Right cardiac atrium (tissue), 5 donors: ENCODE data around the gene TRIM66. TPM values are rescaled to one million over a fixed set of nuclear protein-coding genes. Genes with fewer than 3 reads are reported as not detected.

ENCODE experiments used
- ATAC-seq, 2 donors: fragments of 200-7000 bp; cut with Tn5 transposase; one replicate each; pipeline versions ENCODE4 v1.8.0 to v1.9.1; 2020; ENCODE audit warnings: moderate library complexity in 2 of 2, mild to moderate bottlenecking in 1 of 2
- DNase-seq, 3 donors: peaks; one replicate each; pipeline ENCODE4 v3.0.0-alpha.2; 2020
- H3K27ac ChIP-seq: one replicate; pipeline ENCODE4 v1.5.1; 2013; ENCODE audit warnings: mild to moderate bottlenecking, low read length, control low read depth, moderate library complexity
- H3K27me3 ChIP-seq: one replicate; pipeline ENCODE4 v1.6.1; 2013; ENCODE audit not compliant: control insufficient read depth, insufficient read depth
- H3K4me1 ChIP-seq: one replicate; pipeline ENCODE4 v1.6.1; 2013; ENCODE audit warnings: low read length; ENCODE audit not compliant: control insufficient read depth, insufficient read depth
- H3K4me3 ChIP-seq: one replicate; pipeline ENCODE4 v1.5.1; 2013; ENCODE audit warnings: low read length, control low read depth
- H3K9me3 ChIP-seq: one replicate; pipeline ENCODE4 v1.6.1; 2013; ENCODE audit warnings: low read length; ENCODE audit not compliant: control insufficient read depth
- WGBS: extraction: QIAGEN DNeasy Blood & Tissue Kit; methylation state at CpG from one replicate; pipeline ENCODE4 v1.1.7; 2013; 5-methylcytosine and 5-hydroxymethylcytosine counted together
- intact Hi-C, 4 donors: fragments of 100-400 bp; cut with DNase I; formaldehyde crosslinking; loops; one replicate each; pipeline versions ENCODE4 v1.11.0 to v1.14.0; 2022 to 2023
- polyA plus RNA-seq: library from polyadenylated mRNA; stranded (reverse); fragments of 200-250 nt; gene quantifications from one replicate; pipeline ENCODE4 v1.2.3, GENCODE V29; 2013
- total RNA-seq, 4 donors: library from RNA; stranded (reverse); fragmentation: NEBNext Ultra II Directional; extraction: Animal tissue kit (Norgen Biotek cat#: 25700); gene quantifications; one replicate each; pipeline ENCODE4 v1.2.1, GENCODE V29; 2021
- donor health status: healthy with polysubstance abuse.
- donor health status: DM: no; HTN: yes; CAD: no.
- donor health status: DM: no; HTN: no; CAD: no.
- donor health status: DM: no; HTN: yes; CAD: no; lungs with severe emphysema.
- donor health status: DM: yes; HTN: yes; CAD: no.

Gene TRIM66
- total and polyA plus RNA-seq, 5 donors = 1.6 to 3.6 (median 2.5) TPM

GRCh38 chr11:8654503-8654902 is 28.0 kb downstream of the TRIM66 start:
- intact Hi-C loops = no loop called here
- Histone ChIP-seq H3K4me1 (no peaks in the 10 kb centered on the region), H3K4me3 (no peak overlapping the region), H3K27ac (no peak overlapping the region), H3K27me3 (no peaks in the 10 kb centered on the region), H3K9me3 (no peaks in the 10 kb centered on the region)
- DNase-seq = no peak
- WGBS = 82% methylated on average over 4 of the region's 4 CpGs
- no peak for ATAC-seq

DNA sequence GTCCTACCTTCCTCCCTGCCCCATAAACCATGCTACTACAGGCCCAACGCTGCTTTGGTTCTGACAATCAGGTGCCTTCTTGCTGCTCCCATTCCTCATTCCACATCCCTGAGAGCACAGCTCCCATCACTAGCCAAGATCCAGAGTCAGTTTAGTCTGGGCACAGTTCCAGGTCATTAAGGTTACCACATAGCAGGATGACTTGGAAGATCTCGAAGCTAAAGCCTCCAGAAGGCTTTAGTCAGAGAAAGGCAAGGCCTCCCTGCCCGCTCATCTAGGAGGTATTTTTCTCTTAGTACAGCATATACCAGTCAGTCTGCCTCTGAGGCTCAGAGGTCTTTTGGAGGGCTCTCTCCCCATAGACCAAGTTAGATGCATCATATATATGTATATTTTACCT is 30.3 kb downstream of the TRIM66 start:
- H3K4me3 ChIP-seq = no peak overlapping the region
- ATAC-seq (no peak), DNase-seq (no peak)
- H3K4me1 ChIP-seq = no peaks in the 10 kb centered on the region
- H3K27ac ChIP-seq = no peak overlapping the region
- H3K27me3 ChIP-seq = no peaks in the 10 kb centered on the region
- no peaks in the 10 kb centered on the region for H3K9me3 ChIP-seq
- 84% methylated on average over 3 of the region's 3 CpGs for WGBS
- intact Hi-C loops = no loop called here

- intact Hi-C loops = no loop called here
- Histone ChIP-seq H3K4me1 (no peaks in the 10 kb centered on the region), H3K27me3 (no peaks in the 10 kb centered on the region), H3K4me3 (no peak overlapping the region), H3K9me3 (no peaks in the 10 kb centered on the region), H3K27ac (no peak overlapping the region)
- 97% methylated on average over 2 of the region's 2 CpGs for WGBS
- ATAC-seq = no peak
- DNase-seq = no peak
Measured at GRCh38 chr11:8650401-8650990, 32.0 kb downstream of the TRIM66 start.

DNA sequence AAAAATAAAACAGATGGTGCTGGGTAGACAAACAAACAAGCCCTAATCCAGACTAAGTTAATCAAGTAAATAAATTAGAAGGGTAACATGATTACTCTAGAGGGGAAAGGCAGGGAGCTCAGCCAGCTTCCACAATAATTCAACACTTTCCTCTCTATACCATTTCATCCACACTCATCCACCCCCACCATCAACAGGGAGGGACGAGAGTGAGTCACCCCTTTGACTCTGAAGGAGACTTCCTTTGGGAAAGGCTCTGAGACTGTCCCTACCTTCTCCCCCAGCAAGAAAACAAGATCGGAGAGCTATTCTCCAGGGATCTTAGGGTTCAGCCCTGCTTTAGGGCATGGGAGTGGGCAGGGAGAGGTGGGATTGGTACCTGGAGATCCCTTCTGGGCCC is 33.1 kb downstream of the TRIM66 start:
- no peak for ATAC-seq
- Histone ChIP-seq H3K4me1 (no peaks in the 10 kb centered on the region), H3K27ac (no peak overlapping the region), H3K27me3 (no peaks in the 10 kb centered on the region), H3K4me3 (no peak overlapping the region), H3K9me3 (no peaks in the 10 kb centered on the region)
- intact Hi-C loops = no loop called here
- no peak for DNase-seq
- WGBS = 77% methylated on average over 2 of the region's 2 CpGs

- Histone ChIP-seq H3K4me3 (no peak overlapping the region), H3K27me3 (no peaks in the 10 kb centered on the region), H3K9me3 (no peaks in the 10 kb centered on the region), H3K4me1 (no peaks in the 10 kb centered on the region), H3K27ac (no peak overlapping the region)
- intact Hi-C loops = no loop called here
- WGBS = 96% methylated on average over 4 of the region's 4 CpGs
- no peak for DNase-seq
- no peak for ATAC-seq
Measured at GRCh38 chr11:8646873-8647272, 35.6 kb downstream of the TRIM66 start.

DNA sequence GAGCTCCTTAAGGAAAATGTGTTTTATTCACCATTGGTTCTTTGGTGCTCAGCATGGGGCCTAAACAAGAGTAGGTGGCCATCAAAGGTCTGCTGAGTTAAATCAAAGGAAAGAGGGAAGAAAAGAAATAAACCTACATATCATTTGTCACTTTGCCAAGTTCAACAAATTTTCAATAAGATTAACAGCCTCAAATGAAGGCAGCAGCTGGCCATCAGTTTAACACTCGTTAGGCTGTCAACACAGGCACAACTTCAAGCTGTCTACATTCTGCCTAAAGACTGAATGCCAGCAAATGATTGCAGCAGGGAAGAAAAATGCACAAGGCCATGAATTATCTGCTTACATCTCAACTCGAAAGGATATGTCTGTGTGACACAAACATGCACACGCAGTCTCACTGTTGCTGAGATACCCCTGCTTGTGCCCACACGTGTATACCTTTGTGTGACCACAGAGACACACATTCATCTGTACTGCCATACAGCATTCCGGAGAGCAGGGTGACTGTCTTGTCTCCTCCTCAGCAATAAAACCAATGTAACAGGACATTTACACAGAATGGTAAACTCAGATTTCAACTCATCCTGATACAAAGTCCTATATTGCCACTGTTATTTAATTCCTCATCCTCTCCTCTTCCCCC is 40.1 kb downstream of the TRIM66 start:
- ATAC-seq = no peak
- intact Hi-C loops = no loop called here
- DNase-seq = no peak
- H3K27ac ChIP-seq = no peak overlapping the region
- no peak overlapping the region for H3K4me3 ChIP-seq
- H3K4me1 ChIP-seq = no peaks in the 10 kb centered on the region
- H3K27me3 ChIP-seq = no peaks in the 10 kb centered on the region
- WGBS = 62% methylated on average over 5 of the region's 5 CpGs
- H3K9me3 ChIP-seq = no peaks in the 10 kb centered on the region

GRCh38 chr11:8641332-8641731 is 41.1 kb downstream of the TRIM66 start:
- no peak overlapping the region for H3K27ac ChIP-seq
- 97% methylated on average over 2 of the region's 2 CpGs for WGBS
- ATAC-seq = no peak
- H3K27me3 ChIP-seq = no peaks in the 10 kb centered on the region
- DNase-seq = no peak
- H3K4me3 ChIP-seq = no peak overlapping the region
- intact Hi-C loops = no loop called here
- no peaks in the 10 kb centered on the region for H3K4me1 ChIP-seq
- H3K9me3 ChIP-seq = no peaks in the 10 kb centered on the region

- H3K4me3 ChIP-seq = no peak overlapping the region
- no peak for ATAC-seq
- WGBS = 52% methylated on average over 5 of the region's 5 CpGs
- intact Hi-C loops = no loop called here
- H3K4me1 ChIP-seq = no peaks in the 10 kb centered on the region
- no peaks in the 10 kb centered on the region for H3K9me3 ChIP-seq
- no peaks in the 10 kb centered on the region for H3K27me3 ChIP-seq
- peak in 1 of 3 donors; percentile 17 for DNase-seq
- no peak overlapping the region for H3K27ac ChIP-seq
Measured at GRCh38 chr11:8640267-8640906, 42.1 kb downstream of the TRIM66 start.

GRCh38 chr11:8639655-8640054 is 42.8 kb downstream of the TRIM66 start:
- WGBS = 86% methylated on average over 3 of the region's 3 CpGs
- Histone ChIP-seq H3K4me3 (no peak overlapping the region), H3K4me1 (no peaks in the 10 kb centered on the region), H3K27ac (no peak overlapping the region), H3K9me3 (no peaks in the 10 kb centered on the region), H3K27me3 (no peaks in the 10 kb centered on the region)
- no peak for DNase-seq
- no peak for ATAC-seq
- intact Hi-C loops = no loop called here

DNA sequence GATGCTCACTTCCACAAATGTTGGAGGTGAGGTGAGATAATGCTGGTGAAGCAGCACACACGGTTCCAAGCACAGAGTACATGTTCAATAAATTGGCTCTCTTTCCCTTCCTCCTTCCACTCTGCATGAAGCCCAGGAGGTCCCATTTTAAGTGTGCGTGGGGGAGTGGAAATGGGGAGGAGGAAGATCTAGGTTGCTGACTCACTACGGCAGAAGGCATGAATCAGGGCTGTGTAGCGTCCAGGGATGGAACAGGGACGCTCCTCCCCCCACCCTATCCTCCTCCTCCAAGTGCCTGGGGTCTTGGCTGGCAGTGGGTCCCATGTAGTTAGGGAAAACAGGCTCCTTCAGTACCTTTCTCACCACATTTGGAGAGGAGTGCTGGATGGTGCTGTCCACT is 44.2 kb downstream of the TRIM66 start:
- no peak overlapping the region for H3K4me3 ChIP-seq
- DNase-seq = no peak
- WGBS = 92% methylated on average over 5 of the region's 5 CpGs
- no peaks in the 10 kb centered on the region for H3K27me3 ChIP-seq
- no peaks in the 10 kb centered on the region for H3K9me3 ChIP-seq
- intact Hi-C loops = no loop called here
- no peak overlapping the region for H3K27ac ChIP-seq
- ATAC-seq = no peak
- no peaks in the 10 kb centered on the region for H3K4me1 ChIP-seq

- no peaks in the 10 kb centered on the region for H3K4me1 ChIP-seq
- intact Hi-C loops = no loop called here
- H3K27ac ChIP-seq = no peak overlapping the region
- no peak overlapping the region for H3K4me3 ChIP-seq
- no peak for DNase-seq
- no peak for ATAC-seq
- H3K9me3 ChIP-seq = no peaks in the 10 kb centered on the region
- 96% methylated on average over 2 of the region's 2 CpGs for WGBS
- H3K27me3 ChIP-seq = no peaks in the 10 kb centered on the region
Measured at GRCh38 chr11:8636127-8636526, 46.3 kb downstream of the TRIM66 start.
